GM19099 (cell line): ENCODE data around the gene SP110.

Experiments
- POLR2A ChIP-seq: IDR thresholded peaks from 3 replicates; pipeline ENCODE4 v1.6.1; 2011; ENCODE audit warnings: low read depth; ENCODE audit not compliant: insufficient read length; ENCODE audit errors: extremely low read depth

SP110 gene

GRCh38 chr2:230219419-230220331, at the start of gene SP110:
Gene SP110 (minus strand): TSS chr2:230219984. CDS start chr2:230216927, 3,057 bp downstream.
- peak; percentile 77 for TF ChIP-seq POLR2A

- TF ChIP-seq POLR2A: no peak
Measured at GRCh38 chr2:230268606-230269243, 48.9 kb upstream of the SP110 start.

GRCh38 chr2:230267556-230267955, 47.8 kb upstream of the SP110 start:
- TF ChIP-seq POLR2A: no peak

- no peak for TF ChIP-seq POLR2A
Measured at GRCh38 chr2:230267059-230267458, 47.3 kb upstream of the SP110 start.

GRCh38 chr2:230266638-230267037, 46.9 kb upstream of the SP110 start:
- TF ChIP-seq POLR2A: no peak

GRCh38 chr2:230262246-230262645, 42.5 kb upstream of the SP110 start:
- TF ChIP-seq POLR2A: no peak

GRCh38 chr2:230258483-230258882, 38.7 kb upstream of the SP110 start:
- no peak for TF ChIP-seq POLR2A

GRCh38 chr2:230256733-230257332, 37.0 kb upstream of the SP110 start:
- TF ChIP-seq POLR2A: no peak

GRCh38 chr2:230254152-230254881, 34.5 kb upstream of the SP110 start:
- TF ChIP-seq POLR2A: no peak

GRCh38 chr2:230250231-230250630, 30.4 kb upstream of the SP110 start:
- TF ChIP-seq POLR2A: no peak

GRCh38 chr2:230246206-230246605, 26.4 kb upstream of the SP110 start:
- TF ChIP-seq POLR2A: no peak

GRCh38 chr2:230244211-230244610, 24.4 kb upstream of the SP110 start:
- no peak for TF ChIP-seq POLR2A

GRCh38 chr2:230234845-230235244, 15.1 kb upstream of the SP110 start:
- TF ChIP-seq POLR2A: no peak

GRCh38 chr2:230234122-230234722, 14.4 kb upstream of the SP110 start:
- TF ChIP-seq POLR2A: no peak

GRCh38 chr2:230231251-230231650, 11.5 kb upstream of the SP110 start:
- no peak for TF ChIP-seq POLR2A
